CD4-positive, alpha-beta T cell treated with Interleukin-17A for 4 hours (primary cell): ENCODE measurements around the gene ANKDD1A.

Experiments used
- DNase-seq: peaks from one replicate; pipeline ENCODE4 v3.0.0-alpha.2; 2020; ENCODE audit warnings: mixed read lengths

Gene ANKDD1A

DNA sequence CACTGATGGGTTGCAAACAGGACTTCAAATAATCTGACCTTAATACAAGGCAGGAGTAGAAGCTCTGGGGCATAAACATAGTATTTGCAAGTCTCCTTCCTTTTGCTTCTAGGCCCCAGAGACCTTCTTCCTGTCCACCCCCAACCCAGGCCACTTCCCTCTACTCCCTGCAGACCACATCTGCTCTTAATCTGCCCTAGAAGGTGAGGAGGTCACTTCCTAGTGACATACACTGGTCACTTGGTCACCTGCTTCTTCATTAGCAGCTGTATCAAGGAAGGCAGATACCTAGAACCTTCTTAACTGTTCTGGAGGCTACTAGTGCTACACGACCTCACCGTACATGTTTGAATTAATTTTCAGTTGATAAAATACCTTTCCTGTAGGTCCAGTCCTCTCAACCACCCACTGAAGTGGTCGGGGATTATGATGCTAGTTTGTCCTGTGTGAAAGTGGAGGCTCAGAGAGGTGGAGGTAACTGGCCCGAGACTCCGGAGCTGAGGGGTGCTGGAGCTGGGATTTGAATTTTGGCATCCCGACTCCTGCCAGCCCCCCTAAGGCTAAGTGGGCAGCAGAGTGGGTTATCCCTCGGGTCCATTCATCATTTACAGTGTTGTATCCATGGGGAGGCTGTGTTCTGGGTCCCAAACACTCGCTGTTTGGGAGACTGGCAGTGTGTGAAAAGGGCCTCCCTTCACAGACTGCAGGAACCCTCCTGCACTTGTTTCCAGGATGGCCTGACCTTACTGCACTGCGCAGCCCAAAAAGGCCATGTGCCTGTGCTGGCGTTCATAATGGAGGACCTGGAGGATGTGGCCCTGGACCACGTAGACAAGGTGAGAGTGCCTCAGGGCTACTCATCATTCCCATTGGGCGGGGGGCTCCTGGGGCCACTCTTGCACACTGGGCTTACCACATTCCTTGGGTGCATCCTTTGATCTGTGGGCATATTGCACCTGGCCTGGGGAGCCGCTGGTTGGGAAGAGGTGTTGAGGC, 13.9 kb downstream of the ANKDD1A start:
- DNase-seq = no peak

DNA sequence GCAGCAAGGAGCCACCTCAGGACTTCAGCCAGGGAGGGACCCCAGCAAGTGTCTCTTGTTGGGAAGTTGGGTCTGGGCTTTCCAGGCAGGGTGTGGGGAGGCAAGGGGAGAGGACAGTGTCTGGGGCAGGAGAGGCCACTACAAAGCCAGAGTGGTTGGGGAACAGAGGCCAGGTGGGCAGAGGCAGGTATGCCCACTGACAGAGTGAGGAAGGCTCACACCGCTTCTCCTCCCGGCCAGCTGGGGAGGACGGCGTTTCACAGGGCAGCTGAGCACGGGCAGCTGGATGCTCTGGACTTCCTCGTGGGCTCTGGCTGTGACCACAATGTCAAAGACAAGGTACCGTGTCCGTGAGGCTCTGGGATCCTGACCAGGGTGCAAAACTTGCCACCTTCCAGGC, 15.0 kb downstream of the ANKDD1A start:
- no peak for DNase-seq

DNA sequence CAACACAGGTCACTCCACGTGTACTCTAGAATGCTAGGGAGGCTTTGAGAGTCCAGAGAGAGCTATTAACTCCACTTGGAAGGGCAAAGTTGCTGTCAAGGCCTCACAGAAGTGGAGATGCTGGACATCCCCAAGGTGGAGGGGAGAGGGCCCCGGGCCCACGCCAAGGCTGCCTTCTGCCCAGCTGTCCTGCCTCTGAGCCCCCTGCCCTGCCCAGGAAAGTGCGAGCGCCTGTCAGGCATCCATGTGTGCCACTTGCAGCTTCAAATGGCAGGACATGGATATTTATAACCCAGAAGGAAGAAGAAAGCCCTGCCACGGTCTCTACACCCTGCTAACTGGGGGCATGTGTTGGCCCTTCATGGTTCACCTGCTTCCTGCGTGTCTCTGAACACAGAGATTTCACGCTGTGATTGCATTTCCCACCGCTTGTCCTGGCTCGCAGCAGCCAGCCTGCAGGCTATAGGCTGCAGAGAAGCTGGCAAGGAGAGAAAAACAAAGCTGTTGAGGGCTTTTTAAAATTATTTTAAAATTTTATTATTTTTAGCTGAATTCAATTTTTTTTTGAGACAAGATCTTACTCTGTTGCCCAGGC, 17.0 kb downstream of the ANKDD1A start:
- no peak for DNase-seq

DNA sequence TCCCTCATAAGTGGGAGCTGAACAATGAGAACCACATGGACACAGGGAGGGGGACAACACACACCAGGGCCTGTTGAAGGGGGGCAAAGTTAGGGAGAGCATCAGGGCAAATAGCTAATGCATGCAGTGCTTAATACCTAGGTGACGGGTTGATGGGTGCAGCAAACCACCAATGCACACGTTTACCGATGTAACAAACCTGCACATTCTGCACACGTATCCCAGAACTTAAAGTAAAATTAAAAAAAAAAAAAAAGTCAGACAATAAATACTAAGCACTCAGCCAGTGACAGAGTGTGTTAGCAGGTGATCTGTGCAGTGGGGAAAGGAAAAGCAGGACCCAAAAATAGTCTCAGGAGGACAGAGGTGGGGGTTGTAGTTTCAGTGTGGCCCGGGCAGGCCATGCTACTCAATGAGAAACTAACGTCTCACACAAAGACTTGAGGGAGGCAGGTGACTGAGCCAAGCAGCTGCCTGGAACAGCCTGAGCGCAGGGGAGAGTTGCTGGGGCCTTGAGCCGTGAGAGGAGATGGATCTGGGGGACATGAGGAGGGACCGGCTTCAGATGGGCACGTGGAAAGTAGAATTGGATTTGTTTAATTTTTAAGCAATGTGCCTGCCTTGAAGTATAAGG, 18.4 kb downstream of the ANKDD1A start:
- DNase-seq = no peak

DNA sequence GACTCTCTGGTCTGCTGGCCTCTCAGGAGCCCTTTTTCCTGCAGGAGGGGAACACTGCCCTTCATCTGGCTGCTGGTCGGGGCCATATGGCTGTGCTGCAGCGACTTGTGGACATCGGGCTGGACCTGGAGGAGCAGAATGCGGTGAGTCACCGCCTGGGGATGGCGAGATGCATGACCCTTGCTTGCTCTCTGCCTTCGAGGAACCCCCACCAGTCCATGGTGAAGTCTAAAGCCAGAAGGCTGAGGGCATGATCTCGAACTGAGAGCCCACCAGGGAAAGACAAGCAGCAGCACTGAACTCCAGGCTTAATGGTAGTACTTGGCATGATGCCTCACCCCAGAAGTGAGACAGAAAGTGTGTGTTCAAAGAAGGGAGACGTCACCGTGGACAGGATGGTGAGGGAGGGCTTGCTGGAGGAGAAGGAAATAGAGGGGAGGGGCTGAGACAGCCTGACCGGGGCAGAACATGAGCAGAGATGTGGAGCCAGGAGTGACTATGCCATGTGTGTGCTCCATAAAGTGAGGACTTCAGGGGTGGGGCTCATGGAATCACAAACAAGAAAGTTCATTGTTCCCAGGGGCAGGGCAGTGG, 19.2 kb downstream of the ANKDD1A start:
- DNase-seq = no peak

DNA sequence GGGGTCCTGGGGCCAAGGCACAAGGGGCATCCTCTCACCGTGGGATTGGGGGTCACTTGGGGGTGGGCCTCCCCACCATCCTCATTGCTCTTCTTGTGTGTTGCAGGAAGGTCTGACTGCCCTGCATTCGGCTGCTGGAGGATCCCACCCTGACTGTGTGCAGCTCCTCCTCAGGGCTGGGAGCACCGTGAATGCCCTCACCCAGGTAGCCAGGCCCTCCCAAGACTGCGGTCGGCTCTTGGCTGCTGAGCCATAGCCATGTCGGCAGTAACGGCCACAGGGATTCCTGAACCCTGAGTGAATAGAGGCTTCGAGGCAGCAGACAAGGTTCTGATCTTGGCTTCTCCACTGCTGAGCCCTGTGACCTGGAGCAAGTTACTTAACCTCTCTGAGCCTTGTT, 19.7 kb downstream of the ANKDD1A start:
- DNase-seq = no peak

DNA sequence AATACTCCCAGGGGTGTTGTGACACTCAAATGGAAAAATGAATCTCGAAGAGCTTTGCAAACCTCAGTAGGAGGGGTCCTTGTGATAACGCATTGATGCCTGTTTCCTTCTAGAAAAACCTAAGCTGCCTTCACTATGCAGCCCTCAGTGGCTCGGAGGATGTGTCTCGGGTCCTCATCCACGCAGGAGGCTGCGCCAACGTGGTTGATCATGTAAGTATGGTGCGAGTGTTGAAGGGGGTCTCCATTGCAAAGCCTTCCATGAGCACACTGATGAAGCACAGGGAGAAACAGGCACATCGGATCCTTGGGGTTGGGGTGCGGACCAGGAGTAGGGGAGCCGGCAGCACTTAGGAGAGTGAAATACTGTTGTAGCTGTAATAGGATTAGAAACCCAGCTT, 22.3 kb downstream of the ANKDD1A start:
- DNase-seq = no peak

DNA sequence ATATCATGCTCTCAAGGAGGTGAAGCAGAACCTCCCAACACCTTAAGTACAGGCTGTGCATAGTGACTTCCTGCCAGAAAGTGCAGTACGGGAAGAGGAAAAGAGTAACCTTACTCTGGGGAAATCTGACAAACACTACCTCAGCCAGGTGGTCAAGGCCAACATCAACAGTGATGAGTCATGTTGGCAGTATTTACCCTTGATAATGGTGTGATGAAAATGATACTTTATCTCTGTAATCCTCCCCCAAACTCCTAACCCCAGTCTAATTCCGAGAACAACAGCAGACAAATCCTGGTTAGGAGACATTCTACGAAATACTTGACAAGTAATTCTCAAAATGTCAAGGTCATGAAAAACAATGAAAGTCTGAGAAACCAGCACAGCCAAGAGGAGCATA, 26.5 kb downstream of the ANKDD1A start:
- no peak for DNase-seq

DNA sequence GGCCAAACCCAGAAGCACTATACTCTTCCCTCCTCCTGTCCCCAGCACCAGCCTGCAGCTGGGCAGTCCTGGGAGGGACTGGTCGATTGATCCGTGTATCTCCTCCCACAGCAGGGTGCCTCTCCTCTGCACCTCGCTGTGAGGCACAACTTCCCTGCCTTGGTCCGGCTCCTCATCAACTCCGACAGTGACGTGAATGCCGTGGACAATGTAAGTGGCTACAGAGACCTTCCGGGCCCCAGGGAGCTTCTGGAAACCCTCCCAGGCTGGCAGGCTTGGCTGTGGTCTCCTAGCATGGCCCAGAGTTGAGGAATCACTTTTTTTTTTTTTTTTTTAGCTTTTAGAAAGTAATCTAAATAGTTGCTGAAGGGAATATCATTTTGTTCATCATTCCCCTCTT, 30.7 kb downstream of the ANKDD1A start:
- DNase-seq = no peak

DNA sequence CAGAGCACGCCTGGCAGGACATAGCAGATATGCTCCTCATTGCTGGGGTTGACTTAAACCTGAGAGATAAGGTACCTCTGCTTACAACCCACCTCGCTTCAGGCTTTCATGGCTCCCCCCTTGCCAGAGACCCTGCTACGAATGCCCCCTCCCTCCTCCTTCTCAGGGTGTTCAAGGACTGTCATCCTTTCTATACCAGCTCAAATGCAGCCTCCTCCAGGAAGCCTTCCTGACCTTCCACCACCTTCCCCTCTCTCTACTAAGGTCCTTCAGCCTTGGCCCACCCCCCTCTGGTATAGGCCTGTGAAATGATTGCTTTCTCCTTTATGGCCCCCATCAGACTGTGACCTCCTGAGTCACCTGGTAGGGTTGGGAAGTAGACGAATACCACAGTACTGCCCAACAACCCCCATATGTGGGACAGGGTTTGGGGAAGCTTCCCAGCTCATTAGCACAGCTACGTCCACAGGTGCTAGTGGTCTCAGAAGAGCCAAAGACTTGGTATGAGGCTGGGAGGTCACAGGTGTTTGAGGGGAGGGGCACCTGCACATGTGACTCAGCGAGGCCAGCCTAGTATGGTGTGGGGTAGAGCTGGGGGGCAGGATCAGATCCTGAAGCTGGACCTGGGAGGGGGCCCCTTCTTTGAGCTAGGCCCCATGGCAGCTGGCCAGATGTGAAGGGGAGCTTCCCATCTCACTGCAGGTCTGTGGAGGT, 32.0 kb downstream of the ANKDD1A start:
- DNase-seq = no peak

DNA sequence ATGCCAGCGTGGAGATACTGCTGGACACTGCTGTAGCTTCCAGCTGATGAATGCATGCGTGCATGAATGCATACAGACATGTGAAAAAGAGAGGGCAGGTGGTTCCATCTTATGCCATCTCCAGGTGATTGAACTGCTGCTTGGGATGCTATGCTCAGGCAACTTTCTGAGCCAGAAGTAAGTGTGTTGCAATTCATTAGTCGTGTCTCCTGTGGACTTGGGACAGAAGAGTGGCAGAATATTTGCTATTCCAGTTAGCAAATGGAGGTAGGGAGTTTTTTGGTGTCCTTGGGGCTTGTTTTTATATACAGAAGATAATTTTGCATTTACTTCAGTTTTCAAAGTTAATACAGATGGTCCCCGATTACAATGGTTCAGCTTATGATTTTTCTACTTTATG, 33.3 kb downstream of the ANKDD1A start:
- DNase-seq = no peak

DNA sequence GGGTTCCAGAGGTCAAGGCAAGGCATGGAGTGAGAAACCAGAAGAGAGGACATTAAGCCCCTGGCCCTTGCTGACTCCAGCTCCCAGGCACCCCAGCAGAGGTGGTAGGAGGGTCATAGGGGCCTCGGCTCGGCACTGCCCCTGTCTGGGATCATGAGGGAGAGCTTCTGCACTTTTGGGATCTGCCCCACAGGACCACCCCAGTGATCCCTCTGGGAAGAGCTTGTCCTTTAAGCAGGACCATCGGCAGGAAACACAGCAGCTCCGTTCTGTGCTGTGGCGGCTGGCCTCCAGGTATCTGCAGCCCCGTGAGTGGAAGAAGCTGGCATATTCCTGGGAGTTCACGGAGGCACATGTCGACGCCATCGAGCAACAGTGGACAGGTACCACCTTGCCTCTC, 35.5 kb downstream of the ANKDD1A start:
- DNase-seq = no peak

DNA sequence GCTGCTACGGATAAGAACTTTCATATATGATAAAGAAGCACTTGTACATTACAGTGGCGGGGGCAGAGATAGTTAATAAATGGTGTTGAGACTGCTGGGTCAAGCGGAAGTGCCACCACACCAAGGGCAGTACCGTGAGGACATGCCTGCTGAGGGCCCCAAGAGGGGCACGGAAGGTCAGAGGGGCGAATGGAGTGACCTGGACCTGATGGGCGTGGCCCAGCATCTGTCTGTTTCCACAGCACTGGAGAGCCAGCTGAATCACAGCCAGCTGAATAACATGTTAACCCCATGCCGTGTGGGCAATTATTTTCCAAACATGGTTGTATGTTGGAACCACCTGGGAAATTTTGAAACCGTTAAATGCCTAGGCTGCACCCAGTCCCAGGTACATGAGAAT, 37.2 kb downstream of the ANKDD1A start:
- no peak for DNase-seq

DNA sequence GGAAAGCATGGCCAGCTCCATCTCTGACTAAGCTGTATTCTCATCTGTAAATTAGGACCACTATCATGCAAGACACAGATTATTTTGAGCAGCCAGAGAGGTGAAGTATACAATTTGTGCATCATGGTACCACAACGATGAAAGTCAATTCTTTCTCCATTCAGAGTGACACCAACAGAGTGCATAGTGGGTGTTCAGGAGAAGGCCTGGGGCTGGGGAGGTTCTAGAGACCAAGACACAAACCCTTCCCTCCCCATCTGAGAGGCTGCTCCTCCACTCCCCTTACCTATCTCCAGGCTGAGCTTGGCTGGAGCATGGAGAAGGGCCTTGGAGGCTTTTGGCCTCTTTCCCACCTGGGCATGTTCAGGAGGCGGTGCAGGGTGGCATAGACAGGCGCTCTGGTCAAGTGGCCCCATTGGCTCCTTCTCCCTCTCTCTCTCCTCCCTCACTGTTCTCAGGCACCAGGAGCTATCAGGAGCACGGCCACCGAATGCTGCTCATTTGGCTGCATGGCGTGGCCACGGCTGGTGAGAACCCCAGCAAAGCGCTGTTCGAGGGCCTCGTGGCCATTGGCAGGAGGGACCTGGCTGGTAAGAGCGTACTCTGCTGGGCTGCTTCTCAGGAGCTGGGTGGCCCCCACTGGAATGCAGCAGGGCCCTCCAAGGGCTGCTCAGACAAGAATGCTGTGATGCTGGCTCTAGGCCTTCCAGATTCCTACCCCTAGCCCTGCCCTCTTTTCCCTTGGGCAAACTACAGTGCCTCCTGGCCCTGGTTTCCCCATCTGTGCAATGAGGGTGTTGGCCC, 37.9 kb downstream of the ANKDD1A start:
- DNase-seq = no peak

DNA sequence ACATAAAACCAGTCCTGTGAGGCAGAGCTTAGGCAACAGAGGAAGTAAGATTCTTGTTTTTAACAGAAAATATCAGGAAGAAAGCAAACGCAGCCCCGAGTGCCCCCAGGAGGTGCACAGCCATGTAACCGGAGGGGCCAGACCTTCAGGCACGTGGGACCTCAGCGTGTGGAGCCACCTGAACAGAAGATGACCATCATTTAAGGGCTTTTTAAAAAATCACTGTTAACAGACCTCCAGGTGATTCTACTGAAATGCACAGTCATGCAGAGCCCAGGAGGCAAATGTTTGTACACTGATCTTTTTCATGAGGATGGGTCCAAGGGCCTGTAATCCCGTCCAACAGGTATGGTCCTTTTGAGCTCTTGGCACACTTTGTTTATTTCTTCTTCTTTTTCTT, 39.2 kb downstream of the ANKDD1A start:
- DNase-seq = no peak

DNA sequence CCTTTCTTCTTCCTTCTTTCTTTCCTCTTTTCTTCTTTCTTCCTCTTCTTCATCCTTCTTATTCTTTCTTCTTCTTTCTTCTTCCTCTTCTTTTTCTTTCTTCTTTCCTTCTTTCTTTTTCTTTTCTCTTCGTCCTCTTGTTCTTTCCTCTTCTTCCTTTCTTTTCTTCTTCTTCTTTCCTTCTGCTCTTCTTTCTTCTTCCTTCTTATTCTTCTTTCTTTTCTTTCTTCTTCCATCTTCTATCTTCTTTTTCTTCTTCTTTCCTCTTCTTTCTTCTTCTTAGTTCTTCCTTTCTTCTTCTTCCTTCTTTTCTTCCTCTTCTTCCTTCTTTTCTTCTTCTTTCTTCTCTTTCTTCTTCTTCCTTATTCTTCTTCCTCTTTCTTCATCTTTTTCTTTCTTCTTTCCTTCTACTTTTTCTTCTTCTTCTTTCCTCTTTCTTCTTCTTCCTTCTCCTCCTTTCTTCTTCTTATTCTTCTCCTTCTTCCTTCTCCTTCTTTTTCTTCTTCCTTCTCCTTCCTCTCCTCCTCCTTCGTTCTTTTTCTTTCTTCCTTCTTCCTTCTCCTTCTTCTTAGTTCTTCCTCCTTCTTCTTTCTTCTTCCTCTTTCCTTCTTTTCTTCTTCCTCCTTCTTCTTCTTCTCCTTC, 40.2 kb downstream of the ANKDD1A start:
- no peak for DNase-seq

DNA sequence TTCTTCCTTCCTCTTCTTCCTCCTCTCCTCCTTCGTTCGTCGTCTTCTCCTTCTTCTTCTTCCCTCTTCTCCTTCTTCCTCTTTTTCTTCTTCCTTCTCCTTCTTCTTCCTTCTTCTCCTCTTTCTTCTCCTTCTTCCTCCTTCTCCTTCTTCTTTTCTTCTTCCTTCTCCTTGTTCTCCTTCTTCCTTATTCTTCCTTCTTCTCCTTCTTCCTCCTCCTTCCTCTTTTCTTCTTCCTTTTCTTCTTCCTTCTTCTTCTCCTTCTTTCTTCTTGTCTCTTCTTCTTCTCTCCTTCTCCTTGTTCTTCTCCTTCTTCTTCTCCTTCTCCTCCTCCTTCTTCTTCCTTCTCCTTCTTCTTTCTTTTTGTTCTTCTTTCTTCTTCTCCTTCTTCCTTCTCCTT, 42.7 kb downstream of the ANKDD1A start:
- no peak for DNase-seq

DNA sequence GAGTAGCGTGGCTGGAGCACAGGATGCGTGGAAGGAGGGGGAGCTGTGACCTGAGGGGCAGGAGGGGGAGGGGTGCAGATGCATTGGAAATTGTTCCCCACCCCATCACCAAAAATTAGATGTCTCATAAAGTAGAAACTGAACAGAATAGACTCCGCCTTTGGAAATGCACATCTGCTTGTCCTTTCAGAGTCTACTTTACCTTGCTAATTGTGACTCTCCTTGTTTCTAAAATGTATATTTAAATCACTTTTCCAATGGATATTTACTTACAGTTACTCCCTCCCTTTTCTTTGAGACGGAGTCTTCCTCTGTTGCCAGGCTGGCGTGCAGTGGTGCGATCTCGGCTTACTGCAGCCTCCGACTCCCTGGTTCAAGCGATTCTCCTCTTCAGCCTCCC, 47.4 kb downstream of the ANKDD1A start:
- DNase-seq = no peak

DNA sequence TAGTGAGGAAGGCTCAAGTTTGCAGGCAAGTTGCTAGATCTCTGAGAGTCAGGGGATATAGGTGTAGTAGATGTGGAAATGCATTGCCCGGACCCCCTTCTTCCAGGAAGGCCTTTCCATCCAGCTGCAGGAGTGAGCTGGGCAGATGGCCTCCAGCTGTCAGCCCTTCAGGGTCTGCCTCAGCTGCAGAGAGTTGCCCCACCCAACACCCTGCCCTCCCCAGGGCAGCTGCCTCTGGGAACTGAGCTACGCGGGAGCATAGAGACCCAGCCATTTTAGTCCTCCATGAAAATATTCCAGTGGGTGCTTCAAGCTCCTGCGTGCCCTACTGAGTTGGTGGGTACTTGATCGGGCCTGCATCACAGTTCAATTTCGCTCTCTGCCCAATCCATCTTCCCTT, 48.5 kb downstream of the ANKDD1A start:
- DNase-seq = no peak

DNA sequence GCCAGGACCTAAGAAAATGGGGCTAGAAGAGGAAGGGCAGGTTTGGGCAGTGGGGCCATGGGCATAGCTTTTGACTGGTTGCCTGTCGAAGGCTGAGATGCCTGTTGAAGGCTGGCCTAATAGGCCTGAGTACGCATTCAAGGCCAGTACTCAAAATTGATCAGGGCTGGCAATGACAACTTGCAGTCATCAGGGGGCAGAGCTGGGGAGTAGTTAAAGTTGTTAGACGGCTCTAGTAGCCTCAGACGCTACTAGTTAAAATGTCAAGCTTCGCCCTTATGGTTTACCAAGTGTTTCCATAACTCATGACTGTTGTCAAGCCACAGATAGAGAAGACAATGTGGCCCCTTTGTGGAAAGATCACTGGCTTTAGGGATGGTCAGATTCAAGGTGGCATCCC, 49.3 kb downstream of the ANKDD1A start:
- DNase-seq = no peak

DNA sequence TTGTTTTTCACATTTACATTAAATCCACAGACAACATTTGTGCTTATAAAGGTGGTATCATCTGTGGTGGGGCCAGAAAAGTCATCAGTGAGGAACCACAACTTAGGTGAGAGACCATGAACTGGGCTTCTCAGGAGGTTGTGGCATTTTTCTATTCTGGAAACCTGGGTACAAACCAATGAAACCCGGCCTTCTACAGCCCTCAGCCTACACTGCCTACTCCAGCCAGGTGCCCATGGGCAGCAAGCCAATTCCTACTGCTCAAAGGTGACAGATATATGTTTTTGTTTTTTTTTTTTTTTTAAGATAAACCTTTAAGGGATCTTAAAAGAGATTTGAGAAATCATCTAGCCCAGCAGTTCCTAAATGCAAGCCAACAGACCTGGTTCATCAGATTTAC, 57.7 kb downstream of the ANKDD1A start:
- DNase-seq = no peak

DNA sequence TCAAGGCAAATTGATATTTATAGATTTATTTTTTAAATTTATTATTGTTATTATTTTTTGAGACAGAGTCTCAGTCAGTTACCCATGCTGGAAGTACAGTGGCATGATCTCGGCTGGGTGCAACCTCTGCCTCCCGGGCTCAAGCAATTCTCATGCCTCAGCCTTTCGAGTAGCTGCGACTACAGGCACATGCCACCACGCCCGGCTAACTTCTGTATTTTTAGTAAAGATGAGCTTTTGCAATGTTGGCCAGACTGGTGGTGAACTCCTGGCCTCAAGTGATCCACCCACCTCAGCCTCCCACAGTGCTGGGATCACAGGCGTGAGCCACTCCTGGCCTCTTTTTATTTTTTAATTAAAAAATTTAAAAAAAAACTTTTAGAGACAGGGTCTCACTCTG, 59.0 kb downstream of the ANKDD1A start:
- no peak for DNase-seq
